ENCODE measurements around the gene C5AR2.
"Not testable (repeated sequence)": the region's sequence is repeated elsewhere in the genome, so short reads cannot be mapped to it uniquely, and the experiment has no call there.

C5AR2 gene

DNA sequence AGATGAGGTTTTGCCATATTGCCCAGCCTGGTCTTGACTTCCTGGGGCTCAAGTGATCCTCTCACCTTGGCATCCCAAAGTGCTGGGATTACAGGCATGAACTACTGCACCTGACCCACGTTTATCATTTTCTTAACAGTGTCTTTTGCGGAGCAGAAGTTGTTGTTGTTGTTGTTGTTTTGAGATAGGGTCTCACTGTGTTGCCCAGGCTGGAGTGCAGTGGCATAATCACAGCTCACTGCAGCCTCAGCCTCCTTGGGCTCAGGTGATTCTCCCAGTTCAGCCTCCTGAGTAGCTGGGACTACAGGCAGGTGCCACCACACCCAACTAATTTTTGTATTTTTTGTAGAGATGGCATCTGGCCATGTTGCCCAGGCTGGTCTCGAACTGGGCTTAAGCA is 55.6 kb downstream of the C5AR2 start:
- not testable (repeated sequence) for DNase-seq (ENCODE audit: low spot score)

DNA sequence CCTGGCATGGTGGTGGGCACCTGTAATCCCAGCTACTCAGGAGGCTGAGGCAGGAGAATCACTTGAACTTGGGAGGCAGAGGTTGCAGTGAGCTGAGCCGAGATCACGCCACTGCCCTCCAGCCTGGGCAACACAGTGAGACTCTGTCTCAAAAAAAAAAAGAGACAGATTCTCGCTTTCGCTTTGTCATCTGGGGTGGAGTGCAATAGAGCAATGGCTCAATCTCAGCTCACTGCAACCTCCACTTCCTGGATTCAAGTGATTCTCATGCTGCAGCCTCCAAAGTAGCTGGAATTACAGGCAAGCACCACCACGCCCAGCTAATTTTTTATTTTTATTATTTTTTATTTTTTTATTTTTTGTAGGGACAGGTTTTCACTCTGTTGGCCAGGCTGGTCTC is 56.7 kb downstream of the C5AR2 start:
- not testable (repeated sequence) for DNase-seq (ENCODE audit: low spot score)

DNA sequence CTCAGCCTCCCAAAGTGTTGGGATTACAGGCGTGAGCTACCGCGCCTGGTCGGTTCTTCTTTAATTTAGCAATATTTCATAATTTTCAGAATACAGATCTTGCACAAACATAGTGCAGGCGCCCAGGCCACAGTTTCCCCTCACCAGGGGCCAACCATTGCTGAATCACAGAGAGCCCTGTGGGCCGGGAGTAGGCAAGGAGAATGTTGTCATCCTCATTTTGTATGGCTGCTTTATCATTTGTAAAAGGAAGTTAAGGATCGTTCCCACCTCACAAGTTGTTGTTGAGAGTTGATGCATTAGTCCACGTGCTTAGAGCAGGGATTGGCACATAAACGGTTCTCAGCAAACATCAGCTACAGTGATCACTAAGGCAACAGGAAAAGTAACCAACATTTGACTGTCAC is 57.2 kb downstream of the C5AR2 start:
- DNase-seq (ENCODE audit: low spot score), result no peak

DNA sequence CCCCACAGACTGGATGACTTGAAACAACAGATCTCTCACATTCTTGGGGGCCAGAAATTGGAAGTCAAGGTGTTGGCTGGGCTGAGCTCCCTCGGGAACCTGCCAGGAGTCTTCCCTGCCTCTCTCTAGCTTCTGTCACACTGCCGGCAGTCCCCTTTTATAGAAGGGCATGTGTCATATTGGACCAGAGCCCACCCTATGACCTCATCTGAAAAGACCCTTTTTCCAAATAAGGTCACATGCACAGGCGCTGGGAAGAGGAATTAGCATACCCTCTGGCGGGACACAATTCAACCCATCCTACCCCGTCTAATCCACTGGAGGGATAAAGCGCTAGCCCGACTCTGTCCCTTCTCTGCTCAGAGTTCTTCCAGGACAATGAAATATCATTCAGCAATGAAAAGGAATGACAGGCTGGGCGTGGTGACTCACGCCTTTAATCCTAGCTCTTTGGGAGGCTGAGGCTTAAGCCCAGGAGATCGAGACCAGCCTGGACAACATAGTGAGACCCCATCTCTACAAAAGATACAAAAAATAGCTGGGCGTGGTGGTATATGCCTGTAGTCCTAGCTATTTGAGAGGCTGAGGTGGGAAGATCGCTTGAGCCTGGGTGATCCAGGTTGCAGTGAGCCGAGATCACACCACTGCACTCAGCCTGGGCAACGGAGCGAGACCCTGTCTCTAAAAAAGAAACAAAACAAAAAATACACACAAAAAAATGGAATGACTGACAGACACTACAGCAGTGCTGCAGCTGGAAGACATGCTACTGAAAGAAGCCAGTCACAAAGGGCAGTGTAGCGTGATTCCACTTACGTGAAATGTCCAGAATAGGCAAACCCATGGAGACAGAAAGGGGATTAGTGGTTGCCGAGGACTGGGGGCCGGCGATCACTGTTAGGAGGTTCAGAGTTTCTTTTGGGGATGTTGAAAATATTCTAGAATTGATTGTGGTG is 58.8 kb downstream of the C5AR2 start:
- DNase-seq (ENCODE audit: low spot score), result no peak

DNA sequence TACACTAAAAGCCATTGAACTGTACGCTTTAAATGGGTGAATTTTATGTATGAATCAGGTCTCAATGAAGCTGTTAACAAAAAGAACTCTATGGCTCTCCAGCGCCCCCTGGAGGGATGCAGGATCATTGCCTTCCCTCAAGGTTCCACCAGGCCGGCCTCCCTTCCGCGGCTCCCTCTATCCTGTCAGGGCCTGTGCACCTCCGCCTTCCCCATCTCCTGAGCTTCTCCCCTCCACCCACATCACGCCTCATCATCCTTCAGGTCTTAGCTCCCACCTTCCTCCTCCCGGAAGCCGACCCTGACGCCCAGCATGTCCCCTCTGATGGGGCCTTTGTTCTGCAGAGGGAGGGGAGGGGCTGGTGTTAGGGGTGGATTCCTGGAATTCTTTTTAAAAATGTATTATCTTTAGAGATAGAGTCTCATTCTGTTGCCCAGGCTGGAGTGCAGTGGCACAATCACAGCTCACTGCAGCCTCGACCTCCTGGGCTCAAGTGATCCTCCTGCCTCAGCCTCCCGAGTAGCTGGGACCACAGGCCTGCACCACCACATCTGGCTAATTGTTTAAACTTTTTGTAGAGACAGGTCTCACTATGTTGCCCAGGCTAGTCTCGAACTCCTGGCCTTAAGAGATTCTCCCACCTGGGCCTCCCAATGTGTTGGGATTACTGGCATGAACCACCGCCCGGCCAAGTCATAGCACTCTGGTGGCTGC is 59.7 kb downstream of the C5AR2 start:
- peak; percentile 64 for DNase-seq (ENCODE audit: low spot score)
